IMR-90 (cell line): ENCODE data around the gene C16orf87.

Experiments
- CHD1 ChIP-seq: IDR thresholded peaks from 2 replicates; pipeline ENCODE4 v1.6.1; 2012; ENCODE audit warnings: low read depth, low read length, improper control_type of control experiment
- MAFK ChIP-seq: IDR thresholded peaks from 2 replicates; pipeline ENCODE4 v1.6.1; 2012; ENCODE audit warnings: low read depth, low read length, improper control_type of control experiment
- MAZ ChIP-seq: IDR thresholded peaks from 2 replicates; pipeline ENCODE4 v1.6.1; 2012; ENCODE audit warnings: low read depth, mild to moderate bottlenecking, low read length, improper control_type of control experiment, moderate library complexity, borderline replicate concordance
- NFE2L2 ChIP-seq: fragments of 150-350 bp; IDR thresholded peaks from 2 replicates; pipeline ENCODE4 v1.6.1; 2016; ENCODE audit warnings: low read depth, mild to moderate bottlenecking, low read length
- POLR2A ChIP-seq: IDR thresholded peaks from 2 replicates; pipeline ENCODE4 v1.6.1; 2012; ENCODE audit warnings: mild to moderate bottlenecking, low read depth, low read length
- RAD21 ChIP-seq: IDR thresholded peaks from 2 replicates; pipeline ENCODE4 v1.6.1; 2012; ENCODE audit warnings: low read length, improper control_type of control experiment
- RCOR1 ChIP-seq: IDR thresholded peaks from 2 replicates; pipeline ENCODE4 v1.6.1; 2012; ENCODE audit warnings: mild to moderate bottlenecking, low read length, improper control_type of control experiment; ENCODE audit not compliant: insufficient replicate concordance
- RFX5 ChIP-seq: IDR thresholded peaks from 2 replicates; pipeline ENCODE4 v1.8.0; 2012; ENCODE audit warnings: low read depth, mild to moderate bottlenecking, low read length, moderate library complexity
- SMC3 ChIP-seq: fragments of 150-350 bp; IDR thresholded peaks from 2 replicates; pipeline ENCODE4 v1.6.1; 2016; ENCODE audit warnings: low read depth, mild to moderate bottlenecking, antibody characterized with exemption, low read length, moderate library complexity
- TF ChIP-seq, protein P1 (sequence below): conservative IDR thresholded peaks from 2 replicates; pipeline ENCODE4 v1.5.1; 2012; ENCODE audit warnings: mild to moderate bottlenecking, low read depth, low read length, improper control_type of control experiment

DNA sequence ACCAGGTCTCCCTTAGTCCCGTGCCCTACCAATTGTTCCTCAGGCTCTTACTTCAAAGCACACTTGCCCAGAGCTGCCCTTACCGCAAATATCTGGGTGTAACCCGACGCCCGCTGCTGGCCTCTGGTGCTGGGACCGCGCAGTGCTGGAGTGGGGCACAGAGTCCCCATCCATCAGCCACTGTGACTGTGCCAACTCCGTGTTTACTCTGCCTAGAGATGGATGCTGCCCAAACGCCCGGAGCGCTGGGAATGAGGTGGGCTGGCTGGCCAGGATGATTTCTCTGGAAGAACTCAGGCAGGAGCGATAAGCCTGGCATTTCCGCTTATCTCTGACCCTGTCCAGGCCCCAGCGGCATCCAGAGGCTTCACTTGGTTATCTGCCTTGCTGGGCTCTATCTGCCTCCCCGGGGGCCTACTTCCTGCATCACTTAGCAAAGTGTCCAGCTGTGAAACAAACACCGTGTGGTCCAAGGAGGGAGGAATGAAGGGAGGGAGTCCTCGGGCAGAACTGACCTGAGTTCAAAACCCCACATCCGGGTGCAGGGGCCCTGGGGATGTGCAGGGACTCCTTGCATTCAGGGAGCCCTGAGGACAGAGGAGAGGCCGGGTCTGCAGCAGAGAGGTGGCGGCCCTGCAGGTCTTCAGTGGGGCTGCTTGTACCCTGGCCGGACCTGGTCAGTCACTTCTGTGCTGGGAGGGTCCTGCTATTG is 73.5 kb downstream of the C16orf87 start:
- TF ChIP-seq MAZ (no peak), RFX5 (no peak), POLR2A (no peak), SMC3 (no peak), CHD1 (no peak), MAFK (no peak), RAD21 (no peak), NFE2L2 (no peak), RCOR1 (no peak)
- TF ChIP-seq, protein P1, sequence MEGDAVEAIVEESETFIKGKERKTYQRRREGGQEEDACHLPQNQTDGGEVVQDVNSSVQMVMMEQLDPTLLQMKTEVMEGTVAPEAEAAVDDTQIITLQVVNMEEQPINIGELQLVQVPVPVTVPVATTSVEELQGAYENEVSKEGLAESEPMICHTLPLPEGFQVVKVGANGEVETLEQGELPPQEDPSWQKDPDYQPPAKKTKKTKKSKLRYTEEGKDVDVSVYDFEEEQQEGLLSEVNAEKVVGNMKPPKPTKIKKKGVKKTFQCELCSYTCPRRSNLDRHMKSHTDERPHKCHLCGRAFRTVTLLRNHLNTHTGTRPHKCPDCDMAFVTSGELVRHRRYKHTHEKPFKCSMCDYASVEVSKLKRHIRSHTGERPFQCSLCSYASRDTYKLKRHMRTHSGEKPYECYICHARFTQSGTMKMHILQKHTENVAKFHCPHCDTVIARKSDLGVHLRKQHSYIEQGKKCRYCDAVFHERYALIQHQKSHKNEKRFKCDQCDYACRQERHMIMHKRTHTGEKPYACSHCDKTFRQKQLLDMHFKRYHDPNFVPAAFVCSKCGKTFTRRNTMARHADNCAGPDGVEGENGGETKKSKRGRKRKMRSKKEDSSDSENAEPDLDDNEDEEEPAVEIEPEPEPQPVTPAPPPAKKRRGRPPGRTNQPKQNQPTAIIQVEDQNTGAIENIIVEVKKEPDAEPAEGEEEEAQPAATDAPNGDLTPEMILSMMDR, result no peak
